Stimulated activated CD8-positive, alpha-beta memory T cell treated with anti-CD3 and anti-CD28 coated beads, Interleukin-7, amount 100 ng/mL, for 48 hours (primary cell): ENCODE results near the gene MAP3K20.

Experiments used
- DNase-seq, 2 donors: peaks; one replicate each; pipeline ENCODE4 v3.0.0-alpha.2; 2020; ENCODE audit warnings: low read depth in 1 of 2; ENCODE audit errors: extremely low read depth in 1 of 2

Gene MAP3K20

GRCh38 chr2:173050684-173051083 lies 25.0 kb upstream of the MAP3K20 start:
- no peak for DNase-seq

DNA sequence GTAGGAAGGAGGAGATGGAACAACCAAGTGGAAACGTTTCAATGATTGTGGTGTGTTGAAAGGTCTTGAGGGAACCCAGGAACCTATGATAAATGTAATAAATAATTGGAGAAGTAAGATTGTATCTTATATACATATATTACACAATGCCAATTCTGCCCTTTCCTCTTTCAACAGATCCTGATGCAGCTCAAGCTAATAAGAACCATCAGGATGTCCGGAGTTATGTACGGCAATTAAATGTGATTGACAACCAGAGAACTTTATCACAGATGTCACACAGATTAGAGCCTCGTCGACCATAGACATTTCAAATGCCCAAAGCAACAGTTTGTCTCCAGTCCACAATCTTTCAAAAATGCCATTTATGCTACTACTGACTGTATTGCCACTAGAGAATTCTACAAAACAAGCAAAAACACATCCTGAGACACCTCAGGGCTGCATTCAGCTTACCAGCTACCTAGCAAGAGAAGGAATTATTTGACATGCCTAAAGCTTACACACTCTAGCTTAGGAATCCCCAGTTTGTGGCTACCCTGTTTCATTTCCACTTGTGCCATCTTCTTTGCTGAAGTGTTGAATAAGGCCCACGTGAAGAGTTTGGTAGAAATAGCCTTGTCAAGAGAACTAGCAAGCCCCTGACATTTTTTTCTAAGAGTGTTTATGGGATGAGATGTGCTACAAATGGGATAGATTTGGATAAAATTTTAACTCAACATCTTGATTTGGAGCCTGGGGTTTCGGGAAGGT lies 24.0 kb upstream of the MAP3K20 start:
- no peak for DNase-seq

DNA sequence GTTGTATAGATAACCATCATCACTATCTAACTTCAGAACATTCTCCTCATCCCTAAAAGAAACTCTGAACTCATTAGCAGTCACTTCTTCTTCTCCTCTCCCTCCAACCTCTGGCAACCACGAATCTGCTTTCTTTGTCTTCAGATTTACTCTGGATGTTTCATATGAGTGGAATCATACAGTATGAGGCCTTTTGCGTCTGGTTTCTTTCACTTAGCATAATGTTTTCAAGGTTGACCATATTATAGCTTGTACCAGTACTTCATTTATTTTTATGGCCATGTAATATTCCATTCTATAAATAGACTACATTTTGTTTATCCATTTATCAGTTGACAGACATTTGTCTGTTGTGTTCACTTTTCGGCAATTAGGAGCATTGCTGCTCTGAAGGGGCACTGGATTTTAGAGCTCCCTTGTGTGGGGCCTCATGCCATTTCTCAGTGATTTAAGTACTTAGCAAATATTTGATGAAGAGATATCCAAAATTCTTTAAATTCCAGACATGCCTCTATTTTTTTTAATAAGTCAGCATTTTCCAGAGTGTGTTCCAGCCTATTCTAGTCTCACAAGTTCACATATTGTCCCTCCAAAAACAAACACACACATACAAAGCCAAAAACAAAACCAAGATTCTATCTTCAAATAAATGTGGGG lies 22.5 kb upstream of the MAP3K20 start:
- no peak for DNase-seq

- no peak for DNase-seq
These were observed 21.2 kb upstream of the MAP3K20 start for GRCh38 chr2:173054466-173054865.

DNA sequence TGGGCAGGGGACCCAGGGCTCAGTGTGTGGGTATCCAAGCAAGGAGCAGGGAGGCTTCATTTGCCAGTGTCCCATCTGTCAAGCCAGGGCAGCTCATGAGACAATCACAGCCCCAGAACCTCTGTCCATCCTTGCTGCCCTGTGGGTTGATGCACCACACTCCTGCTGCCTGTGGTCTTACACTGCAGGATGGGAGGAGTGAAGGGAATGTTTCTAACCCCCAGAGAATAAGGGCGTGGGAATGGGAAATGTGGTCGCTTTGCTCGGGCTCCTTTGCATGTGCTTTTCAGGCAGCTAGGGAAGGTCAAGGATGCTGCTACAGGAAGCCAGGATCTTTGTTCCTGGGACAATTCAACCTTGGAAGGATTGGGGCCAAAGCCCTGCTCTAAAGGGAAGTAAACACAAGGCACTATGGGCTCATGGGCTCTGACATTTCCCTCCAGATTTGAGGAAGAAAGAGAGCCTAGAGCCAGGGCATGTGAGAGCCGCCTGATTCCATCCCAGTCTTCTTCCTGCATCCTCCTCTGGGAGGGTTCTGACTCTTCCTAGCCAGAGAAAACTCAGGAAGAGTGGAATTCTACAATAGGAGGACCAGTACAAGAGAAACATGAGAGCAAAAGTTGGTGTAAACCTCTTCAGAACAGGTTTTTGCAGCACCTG lies 18.8 kb upstream of the MAP3K20 start:
- no peak for DNase-seq

DNA sequence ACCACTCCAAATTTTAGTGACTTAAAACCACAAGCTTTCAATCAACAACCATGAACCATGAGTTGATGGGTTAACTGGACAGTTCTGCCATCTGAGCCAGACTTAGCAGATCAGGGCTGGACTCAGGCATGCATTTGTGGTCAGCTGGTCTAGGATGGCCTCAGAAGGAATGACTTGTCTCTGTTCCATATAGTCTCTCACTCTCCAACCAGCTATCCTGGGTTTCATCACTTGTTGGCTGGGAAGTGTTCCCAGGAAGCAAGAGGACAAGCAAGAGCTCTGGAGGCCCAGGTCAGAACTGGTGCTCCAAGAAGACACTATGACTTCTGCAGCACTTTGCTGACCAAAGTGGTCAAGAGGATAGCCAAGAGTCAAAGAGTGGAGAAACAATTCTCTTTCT lies 17.5 kb upstream of the MAP3K20 start:
- DNase-seq: no peak

- DNase-seq: no peak
These were observed 17.0 kb upstream of the MAP3K20 start for GRCh38 chr2:173058673-173059072.

GRCh38 chr2:173059292-173059691 lies 16.4 kb upstream of the MAP3K20 start:
- no peak for DNase-seq

DNA sequence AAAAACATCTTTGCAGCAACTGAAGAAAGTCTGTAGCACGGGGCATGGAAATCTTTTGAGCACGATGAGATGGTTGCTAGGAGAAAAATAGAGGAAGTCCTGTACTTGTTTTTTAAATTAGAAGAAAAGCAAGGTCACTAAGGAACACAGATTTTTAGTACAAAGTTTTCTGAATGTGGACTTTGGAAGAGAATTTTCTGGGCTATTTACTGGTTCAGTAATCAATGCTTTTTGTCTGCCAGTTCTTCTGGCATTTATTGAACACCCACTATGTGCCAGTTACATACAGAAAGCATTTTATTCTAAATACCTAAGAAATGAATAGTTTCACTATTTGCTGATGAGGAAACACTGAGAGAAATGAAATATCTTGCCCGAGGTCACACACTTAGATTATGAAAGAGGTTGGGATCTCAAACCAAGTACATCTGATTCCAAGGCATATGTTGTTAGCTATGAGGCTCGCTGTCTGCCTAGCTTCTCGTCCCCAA lies 15.6 kb upstream of the MAP3K20 start:
- DNase-seq: no peak

GRCh38 chr2:173062801-173063200 lies 12.8 kb upstream of the MAP3K20 start:
- no peak for DNase-seq

- no peak for DNase-seq
These were observed 11.4 kb upstream of the MAP3K20 start for GRCh38 chr2:173064151-173064805.

GRCh38 chr2:173066887-173067676 lies 8.6 kb upstream of the MAP3K20 start:
- no peak for DNase-seq

DNA sequence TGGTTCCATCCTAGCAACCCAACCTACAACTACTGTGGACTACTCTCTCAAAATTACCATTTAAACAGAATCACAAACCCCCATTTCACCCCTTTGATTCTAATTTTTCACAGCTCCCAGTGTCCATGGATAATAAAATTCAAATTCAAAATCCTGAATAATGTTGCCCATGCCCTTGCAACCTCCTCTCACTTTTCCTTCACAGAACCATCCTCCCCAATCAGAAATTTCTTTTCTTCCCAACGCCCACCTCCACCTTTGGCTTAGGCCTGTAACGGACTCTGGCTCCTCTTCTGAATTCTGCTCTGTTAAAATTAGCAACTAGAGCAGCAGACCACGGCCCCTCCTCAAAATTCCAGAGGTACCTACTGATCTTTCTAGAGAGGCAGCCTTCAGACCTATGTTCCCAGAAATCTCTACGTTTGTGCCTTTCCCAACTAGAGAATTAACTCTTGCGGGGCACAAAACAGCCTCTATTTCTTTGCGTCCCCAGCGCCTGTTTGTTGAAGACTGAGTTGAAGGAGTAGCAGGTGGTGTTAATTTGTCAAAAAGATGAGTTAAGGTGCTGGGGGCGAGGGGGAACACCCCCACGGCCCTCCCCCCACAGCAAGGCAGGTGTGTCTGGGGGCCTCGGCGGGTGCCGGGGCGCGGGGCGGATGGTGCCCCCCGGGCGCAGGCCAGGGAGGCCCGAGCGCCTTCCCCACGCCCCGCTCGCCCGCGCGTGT lies 428 bp upstream of the MAP3K20 start:
- no peak for DNase-seq

- no peak for DNase-seq
These were observed 1.1 kb downstream of the MAP3K20 start for GRCh38 chr2:173076581-173077345.

GRCh38 chr2:173077506-173078177 lies 2.0 kb downstream of the MAP3K20 start:
- no peak for DNase-seq

DNA sequence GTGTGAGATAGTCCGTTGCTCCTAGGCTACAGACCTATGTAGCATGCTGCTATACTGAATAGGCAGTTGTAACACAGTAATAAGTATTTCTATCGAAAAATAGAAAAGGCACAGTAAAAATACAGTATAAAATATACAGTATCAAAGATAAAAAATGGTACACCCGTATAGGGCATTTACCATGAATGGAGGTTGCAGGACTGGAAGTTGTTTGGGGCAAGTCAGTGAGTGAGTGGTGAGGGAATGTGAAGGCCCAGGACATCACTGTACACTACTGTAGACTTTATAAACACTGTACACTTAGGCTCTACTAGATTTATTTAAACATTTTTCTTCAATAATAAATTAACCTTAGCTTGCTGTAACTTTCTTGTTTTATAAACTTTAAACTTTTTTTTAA lies 3.5 kb downstream of the MAP3K20 start:
- DNase-seq: no peak

DNA sequence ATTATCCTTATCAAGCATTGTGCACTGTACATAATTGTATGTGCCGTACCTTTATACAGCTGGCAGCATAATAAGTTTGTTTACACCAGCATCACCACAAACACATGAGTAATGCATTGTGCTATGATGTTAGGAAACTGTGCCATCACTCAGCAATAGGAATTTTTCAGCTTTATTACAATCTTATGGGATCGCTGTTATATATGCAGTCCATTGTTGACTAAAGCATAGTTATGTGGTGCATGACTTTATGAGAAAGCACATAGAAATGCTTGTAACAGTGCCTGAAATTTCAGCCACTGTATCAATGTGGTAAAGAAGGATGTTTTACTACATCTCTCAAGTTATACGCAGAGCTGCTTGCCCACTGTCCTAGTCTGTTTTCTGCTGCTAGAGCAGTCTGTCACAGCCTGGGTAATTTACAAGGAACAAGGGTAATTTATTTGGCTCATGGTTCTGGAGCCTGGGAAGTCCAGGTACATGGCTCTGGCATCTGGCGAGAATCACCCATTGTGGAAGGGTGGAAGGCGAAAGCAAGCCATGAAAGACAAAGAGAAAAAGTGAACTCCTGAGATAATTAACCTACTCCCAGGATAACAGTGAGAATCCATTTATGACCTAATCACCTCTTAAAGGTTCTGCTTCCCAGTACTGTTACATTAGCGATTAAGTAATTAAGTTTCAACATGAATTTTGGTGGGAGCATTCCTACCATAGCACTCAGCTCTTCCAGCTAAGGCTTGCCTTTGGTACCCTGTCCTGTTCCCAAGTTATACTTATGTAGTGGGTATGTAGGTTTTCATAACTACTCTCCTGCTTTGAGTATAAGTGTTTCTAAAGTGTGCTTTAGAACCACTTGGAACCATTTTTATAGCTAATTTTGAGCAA lies 4.6 kb downstream of the MAP3K20 start:
- no peak for DNase-seq
